Common myeloid progenitor, CD34-positive (primary cell): ENCODE measurements around the gene SERPINB4. TPM values are rescaled to one million over a fixed set of nuclear protein-coding genes. Genes with fewer than 3 reads are reported as not detected.
"Not testable (repeated sequence)": the region's sequence is repeated elsewhere in the genome, so short reads cannot be mapped to it uniquely, and the experiment has no call there.

Source experiments
- CTCF ChIA-PET: fragments of 350-600 bp; sonication (Branson Sonifier 250); formaldehyde crosslinking; loops from one replicate; lab custom pipeline; 2021; ENCODE audit warnings: antibody characterized with exemption; lab: Charles Lee
- POLR2A ChIA-PET: fragments of 350-600 bp; sonication (Branson Sonifier 250); formaldehyde crosslinking; loops from one replicate; lab custom pipeline; 2021; ENCODE audit warnings: antibody characterized with exemption; lab: Charles Lee
- DNase-seq, 3 donors: peaks; one replicate each; pipeline versions ENCODE4 v3.0.0 to v3.0.0-alpha.2; 2013
- H3K27ac ChIP-seq, 2 experiments: 1 replicate in 1 of 2; 2 replicates in 1 of 2; pipeline ENCODE4 v1.7.0; 2013; ENCODE audit warnings: inconsistent platforms in 2 of 2, low read length in 2 of 2, mild to moderate bottlenecking in 2 of 2, low read depth in 1 of 2, moderate library complexity in 1 of 2; ENCODE audit not compliant: severe bottlenecking in 2 of 2, insufficient read depth in 1 of 2, poor library complexity in 1 of 2
- H3K27me3 ChIP-seq, 5 experiments: replicated peaks in 2 of 5; 1 replicate in 3 of 5; 2 replicates in 2 of 5; pipeline versions ENCODE4 v1.6.1 to v1.7.0; 2013; ENCODE audit warnings: low read length in 4 of 5, mild to moderate bottlenecking in 2 of 5, moderate library complexity in 2 of 5, inconsistent platforms in 1 of 5; ENCODE audit not compliant: insufficient read depth in 5 of 5, control insufficient read depth in 4 of 5
- H3K36me3 ChIP-seq, 4 experiments: 1 replicate in 2 of 4; 2 replicates in 2 of 4; pipeline versions ENCODE4 v1.6.1 to v1.7.0; 2013; ENCODE audit warnings: low read length in 3 of 4, control low read depth in 1 of 4, mild to moderate bottlenecking in 1 of 4; ENCODE audit not compliant: control insufficient read depth in 4 of 4, insufficient read depth in 4 of 4
- H3K4me1 ChIP-seq, 4 experiments: 1 replicate in 3 of 4; 2 replicates in 1 of 4; pipeline versions ENCODE4 v1.6.1 to v1.7.1; 2013; ENCODE audit warnings: low read length in 3 of 4, mild to moderate bottlenecking in 3 of 4, control low read depth in 1 of 4, inconsistent platforms in 1 of 4, moderate library complexity in 1 of 4; ENCODE audit not compliant: control insufficient read depth in 4 of 4, insufficient read depth in 4 of 4; ENCODE audit errors: control extremely low read depth in 1 of 4
- H3K4me3 ChIP-seq, 7 experiments: 1 replicate in 4 of 7; 2 replicates in 3 of 7; pipeline versions ENCODE4 v1.5.1 to v1.7.0; 2013; ENCODE audit warnings: mild to moderate bottlenecking in 7 of 7, low read length in 6 of 7, moderate library complexity in 6 of 7, inconsistent platforms in 2 of 7, low read depth in 2 of 7, control low read depth in 1 of 7; ENCODE audit not compliant: insufficient read depth in 4 of 7, control insufficient read depth in 1 of 7; ENCODE audit errors: extremely low read depth in 1 of 7
- H3K9me3 ChIP-seq, 5 experiments: 1 replicate in 4 of 5; 2 replicates in 1 of 5; pipeline versions ENCODE4 v1.6.1 to v1.7.1; 2013; ENCODE audit warnings: low read length in 4 of 5, mild to moderate bottlenecking in 2 of 5, inconsistent platforms in 1 of 5, low read depth in 1 of 5, moderate library complexity in 1 of 5; ENCODE audit not compliant: control insufficient read depth in 4 of 5, insufficient read depth in 2 of 5; ENCODE audit errors: control extremely low read depth in 1 of 5
- WGBS: methylation state at CpG from one replicate; pipeline ENCODE4 v1.1.5; 2013; ENCODE audit not compliant: insufficient coverage; 5-methylcytosine and 5-hydroxymethylcytosine counted together
- polyA plus RNA-seq: library from polyadenylated mRNA; unstranded; fragments of 120-200 nt; gene quantifications from one replicate; pipeline ENCODE4 v1.2.1, GENCODE V29; 2013

Gene SERPINB4
- polyA plus RNA-seq = not detected

DNA sequence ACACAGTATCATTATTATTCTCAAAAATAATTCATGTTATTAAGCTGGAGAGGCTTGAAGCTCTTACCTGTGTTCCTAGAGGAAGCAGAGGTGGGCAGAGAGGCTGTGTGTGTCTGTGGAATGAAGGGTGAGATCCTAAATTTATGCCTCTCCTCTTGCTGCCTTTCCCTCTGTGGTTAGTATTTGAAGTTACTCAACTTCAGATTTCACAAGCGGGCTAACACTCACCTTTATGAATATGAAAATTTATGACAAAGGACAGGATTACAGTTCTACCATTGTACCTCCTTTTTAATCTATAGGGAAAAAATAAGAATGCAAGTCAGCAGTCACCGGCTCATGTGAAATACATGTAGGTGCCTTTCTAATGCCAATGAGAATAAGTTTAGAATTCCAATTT lies at the start of gene SERPINB4:
SERPINB4 (minus strand) TSS at position 115 of the 400 bp plus-strand sequence. CDS start 679 bp downstream, outside the sequence.
- WGBS = no CpG with 5 or more reads among the region's 2 CpGs
- CTCF ChIA-PET, DNase-seq, H3K27ac ChIP-seq, H3K36me3 ChIP-seq, H3K9me3 ChIP-seq, H3K4me1 ChIP-seq, H3K4me3 ChIP-seq, POLR2A ChIA-PET, H3K27me3 ChIP-seq: not testable (repeated sequence)

GRCh38 chr18:63689064-63689463 lies 45.0 kb upstream of the SERPINB4 start:
- no peak for DNase-seq
- peaks cover 0 to 3% (median 0%) of the 10 kb centered on the region in 5 experiments for H3K9me3 ChIP-seq
- H3K4me3 ChIP-seq = no peak overlapping the region
- no peak overlapping the region for H3K27ac ChIP-seq
- no peaks in the 10 kb centered on the region for H3K36me3 ChIP-seq
- 100% methylated on average over 2 of the region's 2 CpGs for WGBS
- ChIA-PET CTCF (no interaction called here), POLR2A (no interaction called here)
- H3K4me1 ChIP-seq = no peaks in the 10 kb centered on the region
- H3K27me3 ChIP-seq = no peaks in the 10 kb centered on the region

DNA sequence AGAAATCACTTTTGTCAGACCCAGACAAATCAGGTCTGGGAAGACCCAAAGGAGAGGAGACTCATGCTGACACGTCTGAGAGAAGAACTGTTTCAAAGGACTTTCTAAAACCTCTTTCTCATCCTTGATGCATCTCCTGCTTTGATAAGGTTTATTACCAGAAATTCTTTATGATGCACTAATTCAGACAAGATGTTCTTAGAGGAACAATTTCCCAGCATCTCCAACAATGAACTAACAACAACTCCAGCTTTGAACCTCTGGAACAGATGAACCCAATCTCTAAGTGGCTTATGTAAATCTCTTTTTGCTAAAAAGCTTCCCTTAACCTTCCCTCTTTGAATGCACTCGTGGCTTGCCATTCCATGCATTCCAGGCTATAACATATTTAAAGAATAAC lies 42.8 kb upstream of the SERPINB4 start:
- ChIA-PET POLR2A (no interaction called here), CTCF (no interaction called here)
- Histone ChIP-seq H3K9me3 (peaks cover 0 to 2% (median 0%) of the 10 kb centered on the region in 5 experiments), H3K27me3 (peaks cover 0 to 3% (median 0%) of the 10 kb centered on the region in 5 experiments), H3K4me3 (no peak overlapping the region), H3K4me1 (no peaks in the 10 kb centered on the region), H3K27ac (no peak overlapping the region), H3K36me3 (no peaks in the 10 kb centered on the region)
- DNase-seq = no peak
- WGBS = 80% methylated on average over 1 of the region's 2 CpGs

GRCh38 chr18:63684718-63685117 lies 40.7 kb upstream of the SERPINB4 start:
- no peak for DNase-seq
- ChIA-PET POLR2A (interaction anchor here (0.6 kb wide), 1 partner anchor 73 kb away, joined by 3 read pairs; no protein-coding TSS in a partner anchor), CTCF (no interaction called here)
- peaks cover 0 to 3% (median 0%) of the 10 kb centered on the region in 5 experiments for H3K27me3 ChIP-seq
- no peak overlapping the region for H3K4me3 ChIP-seq
- H3K9me3 ChIP-seq = peaks cover 0 to 2% (median 0%) of the 10 kb centered on the region in 5 experiments
- H3K4me1 ChIP-seq = no peaks in the 10 kb centered on the region
- H3K36me3 ChIP-seq = no peaks in the 10 kb centered on the region
- WGBS = no CpG with 5 or more reads among the region's 3 CpGs
- no peak overlapping the region for H3K27ac ChIP-seq

DNA sequence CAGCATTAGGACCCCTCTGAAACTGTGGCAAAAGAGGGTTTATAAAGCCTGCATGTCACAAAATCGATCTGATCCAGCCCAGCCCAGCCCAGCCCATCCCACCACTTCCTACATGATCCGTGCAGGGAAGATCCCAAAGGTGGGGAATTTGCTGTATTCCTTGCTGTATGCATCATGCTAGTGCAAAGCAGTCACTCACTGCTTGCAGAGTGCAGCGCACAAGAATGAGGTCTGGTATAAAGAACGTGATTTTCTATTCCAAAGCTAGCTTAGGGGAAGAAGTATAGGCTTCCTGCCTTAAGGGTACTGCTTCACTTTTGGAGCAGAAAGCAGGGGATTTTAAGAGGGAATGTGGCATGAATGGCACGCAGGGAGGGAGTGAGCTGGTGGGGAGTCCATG lies 39.8 kb upstream of the SERPINB4 start:
- Histone ChIP-seq H3K4me3 (no peak overlapping the region), H3K9me3 (peaks cover 0 to 2% (median 0%) of the 10 kb centered on the region in 5 experiments), H3K36me3 (no peaks in the 10 kb centered on the region), H3K27me3 (peaks cover 0 to 3% (median 0%) of the 10 kb centered on the region in 5 experiments), H3K27ac (no peak overlapping the region), H3K4me1 (no peaks in the 10 kb centered on the region)
- CTCF ChIA-PET = no interaction called here
- no peak for DNase-seq
- WGBS = 93% methylated on average over 4 of the region's 5 CpGs
- POLR2A ChIA-PET = interaction anchor here (0.6 kb wide), 1 partner anchor 72 kb away, joined by 3 read pairs; no protein-coding TSS in a partner anchor

GRCh38 chr18:63683152-63683551 lies 39.1 kb upstream of the SERPINB4 start:
- WGBS = 71% methylated on average over 1 of the region's 2 CpGs
- H3K27ac ChIP-seq = no peak overlapping the region
- H3K9me3 ChIP-seq = peaks cover 0 to 2% (median 0%) of the 10 kb centered on the region in 5 experiments
- no peaks in the 10 kb centered on the region for H3K4me1 ChIP-seq
- DNase-seq = no peak
- no peaks in the 10 kb centered on the region for H3K36me3 ChIP-seq
- ChIA-PET POLR2A (no interaction called here), CTCF (no interaction called here)
- H3K27me3 ChIP-seq = peaks cover 0 to 3% (median 0%) of the 10 kb centered on the region in 5 experiments
- no peak overlapping the region for H3K4me3 ChIP-seq

DNA sequence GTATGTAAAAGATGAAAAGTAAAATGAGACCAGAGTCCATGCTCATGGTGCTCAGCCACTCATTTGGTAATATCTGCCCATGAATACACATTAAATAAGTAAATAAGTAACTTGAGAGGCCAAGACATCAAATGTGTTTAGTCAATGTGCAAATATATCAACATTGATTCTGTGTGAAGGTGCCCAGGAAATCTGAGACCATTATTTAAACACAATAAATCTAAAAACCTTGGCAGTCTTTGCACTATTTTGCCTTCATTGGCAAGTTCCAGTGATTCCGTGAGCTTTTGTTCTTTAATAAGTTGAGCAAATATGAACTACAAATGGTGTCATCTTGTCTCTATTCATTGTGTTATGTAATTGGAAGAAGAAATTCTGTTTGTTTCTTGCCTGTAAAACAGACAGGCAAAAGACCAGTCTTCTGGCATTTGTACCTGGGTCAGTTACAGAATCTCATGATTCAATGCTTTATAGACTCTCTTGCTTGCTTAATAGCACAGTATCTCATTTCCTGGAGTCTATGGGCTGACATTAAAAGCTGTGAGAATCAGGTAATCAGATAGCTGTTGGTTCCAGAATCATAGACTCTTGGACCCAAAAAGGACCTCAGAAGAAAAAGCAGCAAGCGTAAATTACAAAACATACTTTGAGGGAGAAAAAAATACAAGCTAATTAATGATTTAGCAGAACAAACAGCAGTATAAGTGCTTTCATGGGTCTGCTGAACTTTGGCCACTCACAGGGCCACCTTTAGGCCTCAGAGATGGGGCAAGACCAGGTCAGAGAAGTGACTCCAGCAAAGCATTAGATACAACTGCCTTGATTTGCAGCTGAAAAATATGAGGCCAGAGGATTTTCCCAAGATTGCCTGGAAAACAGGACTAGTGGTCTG lies 37.6 kb upstream of the SERPINB4 start:
- CTCF ChIA-PET = interaction anchor here (0.6 to 1.0 kb wide), 2 partner anchors 11 to 504 kb away, joined by 3 read pairs; no protein-coding TSS in a partner anchor

More for the DNA sequence above, 37.6 kb upstream of the SERPINB4 start:
- DNase-seq = no peak
- Histone ChIP-seq H3K9me3 (no peaks in the 10 kb centered on the region), H3K27ac (no peak overlapping the region), H3K27me3 (peaks cover 0 to 5% (median 2%) of the 10 kb centered on the region in 5 experiments), H3K4me1 (no peaks in the 10 kb centered on the region), H3K36me3 (no peaks in the 10 kb centered on the region), H3K4me3 (no peak overlapping the region)
- no CpG with 5 or more reads among the region's 2 CpGs for WGBS
- POLR2A ChIA-PET = no interaction called here
